ENCODE results near the gene C1orf167.
A peak's percentile ranks its signal among the peaks of the same experiment; 100 is the strongest.

C1orf167 gene

GRCh38 chr1:11735531-11735853 lies 26.5 kb upstream of the C1orf167 start:
- peak overlapping the region; percentile 74 for H3K4me3 ChIP-seq (ENCODE audit: control insufficient read depth, low read depth, low read length)

GRCh38 chr1:11735854-11736745 lies 25.9 kb upstream of the C1orf167 start, which contains the start of gene AGTRAP:
AGTRAP (plus strand) TSS chr1:11736136; CDS start chr1:11736209, 73 bp downstream.
- H3K4me3 ChIP-seq (ENCODE audit: control insufficient read depth, low read depth, low read length): peak within 1 kb of the TSS; percentile 74
- peak; percentile 43 for DNase-seq (ENCODE audit: low read depth)
- peak; percentile 2 for TF ChIP-seq CTCF (IDR thresholded peaks at IDR 0.05; ENCODE audit: control insufficient read depth, insufficient read depth, low read depth, low read length, missing control alignments)

More at GRCh38 chr1:11735531-11735853, 26.5 kb upstream of the C1orf167 start:
- DNase-seq (ENCODE audit: low read depth): no peak
- TF ChIP-seq CTCF (IDR thresholded peaks at IDR 0.05; ENCODE audit: control insufficient read depth, insufficient read depth, low read depth, low read length, missing control alignments): no peak

- peak overlapping the region; percentile 74 for H3K4me3 ChIP-seq (ENCODE audit: control insufficient read depth, low read depth, low read length)
- TF ChIP-seq CTCF (IDR thresholded peaks at IDR 0.05; ENCODE audit: control insufficient read depth, insufficient read depth, low read depth, low read length, missing control alignments): no peak
- DNase-seq (ENCODE audit: low read depth): peak; percentile 67
Measured at GRCh38 chr1:11736746-11737639, 25.0 kb upstream of the C1orf167 start.

GRCh38 chr1:11738096-11738495 lies 23.9 kb upstream of the C1orf167 start:
- no peak overlapping the region for H3K4me3 ChIP-seq (ENCODE audit: control insufficient read depth, low read depth, low read length)
- no peak for DNase-seq (ENCODE audit: low read depth)
- no peak for TF ChIP-seq CTCF (IDR thresholded peaks at IDR 0.05; ENCODE audit: control insufficient read depth, insufficient read depth, low read depth, low read length, missing control alignments)

- no peak overlapping the region for H3K4me3 ChIP-seq (ENCODE audit: control insufficient read depth, low read depth, low read length)
- TF ChIP-seq CTCF (IDR thresholded peaks at IDR 0.05; ENCODE audit: control insufficient read depth, insufficient read depth, low read depth, low read length, missing control alignments): no peak
- no peak for DNase-seq (ENCODE audit: low read depth)
Measured at GRCh38 chr1:11738783-11739182, 23.2 kb upstream of the C1orf167 start.
